HS-27A (cell line): ENCODE data around the gene LRIG1.

ENCODE experiments used
- DNase-seq: peaks from one replicate; pipeline ENCODE4 v3.0.0-alpha.2; 2012; ENCODE audit warnings: low read depth, missing footprints

The LRIG1 gene

GRCh38 chr3:66416556-66417304 lies 84.1 kb downstream of the LRIG1 start:
- no peak for DNase-seq

- DNase-seq = no peak
Observed at GRCh38 chr3:66415867-66416428, 84.9 kb downstream of the LRIG1 start.

GRCh38 chr3:66414846-66415245 lies 86.0 kb downstream of the LRIG1 start:
- no peak for DNase-seq

- DNase-seq = peak; percentile 94
Observed at GRCh38 chr3:66413151-66413751, 87.6 kb downstream of the LRIG1 start.

- no peak for DNase-seq
Observed at GRCh38 chr3:66411961-66412887, 88.6 kb downstream of the LRIG1 start.

GRCh38 chr3:66411474-66411873 lies 89.3 kb downstream of the LRIG1 start:
- DNase-seq = no peak

- DNase-seq = no peak
Observed at GRCh38 chr3:66410976-66411375, 89.8 kb downstream of the LRIG1 start.

- DNase-seq = no peak
Observed at GRCh38 chr3:66409771-66410754, 90.8 kb downstream of the LRIG1 start.

GRCh38 chr3:66407611-66408218 lies 93.1 kb downstream of the LRIG1 start:
- no peak for DNase-seq

- no peak for DNase-seq
Observed at GRCh38 chr3:66406831-66407610, 93.8 kb downstream of the LRIG1 start.

- no peak for DNase-seq
Observed at GRCh38 chr3:66406163-66406562, 94.7 kb downstream of the LRIG1 start.

- peak; percentile 63 for DNase-seq
Observed at GRCh38 chr3:66405701-66406091, 95.1 kb downstream of the LRIG1 start.

GRCh38 chr3:66404903-66405700 lies 95.7 kb downstream of the LRIG1 start:
- no peak for DNase-seq

GRCh38 chr3:66404197-66404596 lies 96.6 kb downstream of the LRIG1 start:
- DNase-seq = no peak

- DNase-seq = no peak
Observed at GRCh38 chr3:66403323-66403990, 97.4 kb downstream of the LRIG1 start.

- DNase-seq = no peak
Observed at GRCh38 chr3:66402596-66403290, 98.1 kb downstream of the LRIG1 start.

GRCh38 chr3:66401675-66402491 lies 98.9 kb downstream of the LRIG1 start:
- no peak for DNase-seq
